ENCODE measurements around the gene ELOF1.

Gene ELOF1

GRCh38 chr19:11555246-11555645 lies 3.8 kb downstream of the ELOF1 start:
- Mint-ChIP-seq H3K4me1 (peaks cover 43 to 59% of the 10 kb centered on the region in 2 donors), H3K9me3 (no peaks in the 10 kb centered on the region), H3K27me3 (no peaks in the 10 kb centered on the region), H3K27ac (peak overlapping the region; percentile 65), H3K36me3 (peaks cover 41 to 65% of the 10 kb centered on the region in 2 donors), H3K4me3 (peak overlapping the region in 1 of 2 donors; percentile 59)
- ATAC-seq (replicated peaks) (no peak), DNase-seq (no peak)

GRCh38 chr19:11554160-11554559 lies 4.9 kb downstream of the ELOF1 start:
- H3K27me3 Mint-ChIP-seq, result no peaks in the 10 kb centered on the region
- ATAC-seq (replicated peaks) (peak; percentile 17 to 18), DNase-seq (no peak)
- peak overlapping the region; percentile 6 to 55 for H3K4me3 Mint-ChIP-seq
- H3K9me3 Mint-ChIP-seq, result no peaks in the 10 kb centered on the region
- peaks cover 41 to 63% of the 10 kb centered on the region in 2 donors for H3K36me3 Mint-ChIP-seq
- H3K27ac Mint-ChIP-seq, result peak overlapping the region; percentile 87
- H3K4me1 Mint-ChIP-seq, result peaks cover 38 to 53% of the 10 kb centered on the region in 2 donors

GRCh38 chr19:11552666-11553372 lies 6.2 kb downstream of the ELOF1 start:
- Mint-ChIP-seq H3K36me3 (peaks cover 41 to 57% of the 10 kb centered on the region in 2 donors), H3K4me1 (peaks cover 29 to 45% of the 10 kb centered on the region in 2 donors), H3K27me3 (no peaks in the 10 kb centered on the region), H3K27ac (peak overlapping the region; percentile 73), H3K4me3 (no peak overlapping the region), H3K9me3 (no peaks in the 10 kb centered on the region)
- DNase-seq (no peak), ATAC-seq (replicated peaks) (no peak)

- no peaks in the 10 kb centered on the region for H3K9me3 Mint-ChIP-seq
- H3K4me1 Mint-ChIP-seq, result peaks cover 23 to 35% of the 10 kb centered on the region in 2 donors
- DNase-seq (no peak), ATAC-seq (replicated peaks) (peak; percentile 42 to 50)
- no peaks in the 10 kb centered on the region for H3K27me3 Mint-ChIP-seq
- H3K27ac Mint-ChIP-seq, result no peak overlapping the region
- peaks cover 37 to 51% of the 10 kb centered on the region in 2 donors for H3K36me3 Mint-ChIP-seq
- H3K4me3 Mint-ChIP-seq, result no peak overlapping the region
These were observed 7.3 kb downstream of the ELOF1 start for GRCh38 chr19:11551603-11552235.

- no peak for DNase-seq
- no peak overlapping the region for H3K27ac Mint-ChIP-seq
- H3K9me3 Mint-ChIP-seq, result no peaks in the 10 kb centered on the region
- peaks cover 26 to 38% of the 10 kb centered on the region in 2 donors for H3K36me3 Mint-ChIP-seq
- peaks cover under 1 to 3% of the 10 kb centered on the region in 2 donors for H3K27me3 Mint-ChIP-seq
- no peak for ATAC-seq (replicated peaks)
- peaks cover 12 to 21% of the 10 kb centered on the region in 2 donors for H3K4me1 Mint-ChIP-seq
- peak overlapping the region in 1 of 2 donors; percentile 29 for H3K4me3 Mint-ChIP-seq
These were observed 8.8 kb downstream of the ELOF1 start for GRCh38 chr19:11550265-11550664.

GRCh38 chr19:11549386-11549953 lies 9.6 kb downstream of the ELOF1 start:
- ATAC-seq (replicated peaks), result no peak
- Mint-ChIP-seq H3K27ac (no peak overlapping the region), H3K4me3 (no peak overlapping the region), H3K9me3 (no peaks in the 10 kb centered on the region), H3K36me3 (peaks cover 26 to 37% of the 10 kb centered on the region in 2 donors), H3K27me3 (peaks cover 4 to 8% of the 10 kb centered on the region in 2 donors), H3K4me1 (peaks cover 11 to 19% of the 10 kb centered on the region in 2 donors)
- no peak for DNase-seq

- Mint-ChIP-seq H3K36me3 (peaks cover 17 to 24% of the 10 kb centered on the region in 2 donors), H3K27ac (no peak overlapping the region), H3K4me3 (no peak overlapping the region), H3K9me3 (no peaks in the 10 kb centered on the region), H3K27me3 (peaks cover 4 to 13% of the 10 kb centered on the region in 2 donors), H3K4me1 (peaks cover 6 to 8% of the 10 kb centered on the region in 2 donors)
- DNase-seq (no peak), ATAC-seq (replicated peaks) (no peak)
These were observed 10.9 kb downstream of the ELOF1 start for GRCh38 chr19:11547929-11548700.

GRCh38 chr19:11541238-11541637 lies 17.8 kb downstream of the ELOF1 start:
- H3K4me3 Mint-ChIP-seq, result no peak overlapping the region
- H3K9me3 Mint-ChIP-seq, result no peaks in the 10 kb centered on the region
- H3K36me3 Mint-ChIP-seq, result no peaks in the 10 kb centered on the region
- H3K4me1 Mint-ChIP-seq, result peaks cover 12 to 19% of the 10 kb centered on the region in 2 donors
- no peak overlapping the region for H3K27ac Mint-ChIP-seq
- H3K27me3 Mint-ChIP-seq, result peaks cover 27 to 35% of the 10 kb centered on the region in 2 donors
- DNase-seq (no peak), ATAC-seq (replicated peaks) (no peak)

- no peaks in the 10 kb centered on the region for H3K36me3 Mint-ChIP-seq
- ATAC-seq (replicated peaks), result no peak
- no peak for DNase-seq
- no peak overlapping the region for H3K27ac Mint-ChIP-seq
- H3K9me3 Mint-ChIP-seq, result no peaks in the 10 kb centered on the region
- H3K27me3 Mint-ChIP-seq, result peaks cover 27 to 35% of the 10 kb centered on the region in 2 donors
- no peak overlapping the region for H3K4me3 Mint-ChIP-seq
- H3K4me1 Mint-ChIP-seq, result peaks cover 13 to 22% of the 10 kb centered on the region in 2 donors
These were observed 18.4 kb downstream of the ELOF1 start for GRCh38 chr19:11540645-11541044.

GRCh38 chr19:11539495-11540365 lies 19.3 kb downstream of the ELOF1 start:
- no peaks in the 10 kb centered on the region for H3K36me3 Mint-ChIP-seq
- H3K4me3 Mint-ChIP-seq, result no peak overlapping the region
- H3K27me3 Mint-ChIP-seq, result peaks cover 23 to 28% of the 10 kb centered on the region in 2 donors
- H3K9me3 Mint-ChIP-seq, result no peaks in the 10 kb centered on the region
- DNase-seq (no peak), ATAC-seq (replicated peaks) (no peak)
- no peak overlapping the region for H3K27ac Mint-ChIP-seq
- H3K4me1 Mint-ChIP-seq, result peaks cover 19 to 31% of the 10 kb centered on the region in 2 donors

GRCh38 chr19:11538232-11539036 lies 20.6 kb downstream of the ELOF1 start, which contains the start of gene CNN1:
Gene CNN1, plus strand, starts transcription at chr19:11538851. Its CDS starts 77 bp downstream, at chr19:11538928.
- Mint-ChIP-seq H3K4me1 (peaks cover 24 to 41% of the 10 kb centered on the region in 2 donors), H3K27me3 (peaks cover 22 to 23% of the 10 kb centered on the region in 2 donors), H3K4me3 (no peak within 1 kb of the TSS), H3K9me3 (no peaks in the 10 kb centered on the region), H3K27ac (peak within 1 kb of the TSS; percentile 69), H3K36me3 (no peaks in the 10 kb centered on the region)
- DNase-seq (no peak), ATAC-seq (replicated peaks) (no peak)

GRCh38 chr19:11535792-11536595 lies 23.0 kb downstream of the ELOF1 start:
- ATAC-seq (replicated peaks), result peak; percentile 87 to 91
- H3K27ac Mint-ChIP-seq, result peak overlapping the region; percentile 21
- no peaks in the 10 kb centered on the region for H3K36me3 Mint-ChIP-seq
- peak overlapping the region; percentile 23 to 71 for H3K4me3 Mint-ChIP-seq
- peaks cover 24 to 41% of the 10 kb centered on the region in 2 donors for H3K4me1 Mint-ChIP-seq
- peaks cover 19 to 22% of the 10 kb centered on the region in 2 donors for H3K27me3 Mint-ChIP-seq
- H3K9me3 Mint-ChIP-seq, result no peaks in the 10 kb centered on the region
- DNase-seq, result peak; percentile 81

Data from stimulated activated naive B cell treated with anti-CD40 and anti-IgM and Interleukin-4, amounts not matched to agents 10 μg/mL and 1 μg/mL and 100 μg/mL, for 72 hours (primary cell).